Panc1 (cell line): Measurements from ENCODE around the gene GRIN2A. TPM values are rescaled to one million over a fixed set of nuclear protein-coding genes. Genes with fewer than 3 reads are reported as not detected.

ENCODE experiments used
- ATAC-seq: fragments of 200-7000 bp; cut with Tn5 transposase; 2 replicates; pipeline ENCODE4 v1.9.1; 2020; ENCODE audit warnings: mild to moderate bottlenecking, moderate library complexity
- BruUV-seq: library from RNA; stranded (reverse); fragments of 400-500 nt; replicated peaks from 2 replicates; lab custom pipeline; 2021; lab: Mats Ljungman, UMichigan
- CTCF ChIA-PET: fragments of 300-600 bp; sonication (Branson Sonifier 250); formaldehyde crosslinking; loops from one replicate; lab custom pipeline; 2022; ENCODE audit warnings: antibody characterized with exemption; lab: Charles Lee
- POLR2A ChIA-PET: fragments of 300-600 bp; sonication (Branson Sonifier 250); formaldehyde crosslinking; loops from one replicate; lab custom pipeline; 2022; ENCODE audit warnings: antibody characterized with exemption; lab: Charles Lee
- DNase-seq: peaks from one replicate; pipeline ENCODE4 v3.0.0-alpha.2; 2010; ENCODE audit warnings: low read depth, low spot score
- H3K27ac ChIP-seq: 2 replicates; pipeline ENCODE4 v1.5.1; 2011; ENCODE audit warnings: mild to moderate bottlenecking, low read length, inconsistent platforms
- H3K27me3 ChIP-seq: fragments of 200-500 bp; sonication (Bioruptor generic); 2 replicates; pipeline ENCODE4 v1.6.0; 2014; ENCODE audit warnings: low read length, inconsistent platforms; ENCODE audit not compliant: control insufficient read depth, insufficient read depth
- H3K36me3 ChIP-seq: fragments of 200-500 bp; sonication (Bioruptor generic); 2 replicates; pipeline ENCODE4 v1.5.1; 2014; ENCODE audit warnings: inconsistent platforms, mild to moderate bottlenecking, low read length, moderate library complexity; ENCODE audit not compliant: control insufficient read depth, insufficient read depth
- H3K4me1 ChIP-seq: 2 replicates; pipeline ENCODE4 v1.5.1; 2011; ENCODE audit warnings: inconsistent platforms, mild to moderate bottlenecking, low read length, moderate library complexity; ENCODE audit not compliant: control insufficient read depth, insufficient read depth
- H3K4me3 ChIP-seq, 2 experiments: 2 replicates each; pipeline ENCODE4 v1.5.1; 2011 to 2012; ENCODE audit warnings: low read depth in 2 of 2, low read length in 2 of 2, mild to moderate bottlenecking in 2 of 2, inconsistent platforms in 1 of 2, moderate library complexity in 1 of 2
- H3K9me3 ChIP-seq: fragments of 200-500 bp; sonication (Bioruptor generic); 2 replicates; pipeline ENCODE4 v1.5.1; 2014; ENCODE audit warnings: low read depth, mild to moderate bottlenecking, inconsistent platforms, low read length, moderate library complexity; ENCODE audit not compliant: control insufficient read depth, insufficient read depth
- POLR2AphosphoS5 ChIP-seq: IDR thresholded peaks from 2 replicates; pipeline ENCODE4 v1.6.1; 2012; ENCODE audit warnings: mild to moderate bottlenecking, low read depth, low read length, moderate library complexity
- SIN3A ChIP-seq: IDR thresholded peaks from 2 replicates; pipeline ENCODE4 v1.6.1; 2012; ENCODE audit warnings: low read depth, mild to moderate bottlenecking, low read length, moderate library complexity, borderline replicate concordance; ENCODE audit not compliant: insufficient read depth
- TCF7L2 ChIP-seq: IDR thresholded peaks from 2 replicates; pipeline ENCODE4 v1.6.1; 2011; ENCODE audit warnings: mild to moderate bottlenecking, low read depth, low read length, inconsistent platforms
- in situ Hi-C: cut with HindIII; loops from 2 replicates; pipeline ENCODE4 v1.10.0; 2016; ENCODE audit warnings: low sequenced_read_pairs, low pct_unique_long_range_greater_than_20kb
- intact Hi-C: fragments of 100-400 bp; cut with micrococcal nuclease; formaldehyde crosslinking; loops from one replicate; pipeline ENCODE4 v1.10.0; 2022; ENCODE audit not compliant: unreplicated experiment
- total RNA-seq: library from RNA; stranded (reverse); gene quantifications from one replicate; pipeline ENCODE4 v1.2.1, GENCODE V29; 2021; ENCODE audit not compliant: unreplicated experiment
- TF ChIP-seq, protein P1 (sequence below), 2 experiments: IDR thresholded peaks; 2 replicates each; pipeline ENCODE4 v1.6.1; 2011 to 2012; ENCODE audit warnings: low read depth in 2 of 2, control low read depth in 1 of 2, low read length in 1 of 2, mild to moderate bottlenecking in 1 of 2, moderate library complexity in 1 of 2; ENCODE audit not compliant: insufficient read depth in 1 of 2
- TF ChIP-seq, protein P2 (sequence below): fragments of 450-650 bp; IDR thresholded peaks from 2 replicates; pipeline ENCODE4 v1.5.1; 2017; ENCODE audit warnings: mild to moderate bottlenecking

Gene GRIN2A
- total RNA-seq, 1 experiment from 2014 or later = 12.3 TPM

DNA sequence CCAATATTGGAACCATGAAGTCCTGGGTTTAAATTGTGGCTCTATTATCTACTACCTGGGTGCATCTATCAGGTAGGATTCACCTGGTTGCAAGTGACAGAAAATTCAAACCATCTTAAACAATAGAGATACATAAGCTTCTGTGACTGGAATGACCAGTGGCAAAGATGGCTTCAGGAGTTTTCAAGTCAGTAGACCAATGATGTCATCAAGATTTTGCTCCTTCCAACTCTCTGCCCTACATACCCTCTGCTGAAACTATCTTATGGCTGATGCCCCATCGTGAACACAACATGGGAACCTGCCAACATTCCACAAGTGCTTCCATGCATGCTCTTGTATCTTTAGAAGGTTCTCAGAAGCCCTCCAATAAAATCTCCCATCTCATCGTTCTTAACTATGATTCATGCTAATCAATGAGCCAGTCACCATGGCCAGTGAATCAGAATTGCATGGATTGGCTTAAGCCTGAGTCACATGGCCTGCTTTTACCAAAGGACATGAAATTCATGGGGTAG is 180.9 kb downstream of the GRIN2A start:
- DNase-seq = no peak
- ATAC-seq = no peak
- POLR2A ChIA-PET = no interaction called here

DNA sequence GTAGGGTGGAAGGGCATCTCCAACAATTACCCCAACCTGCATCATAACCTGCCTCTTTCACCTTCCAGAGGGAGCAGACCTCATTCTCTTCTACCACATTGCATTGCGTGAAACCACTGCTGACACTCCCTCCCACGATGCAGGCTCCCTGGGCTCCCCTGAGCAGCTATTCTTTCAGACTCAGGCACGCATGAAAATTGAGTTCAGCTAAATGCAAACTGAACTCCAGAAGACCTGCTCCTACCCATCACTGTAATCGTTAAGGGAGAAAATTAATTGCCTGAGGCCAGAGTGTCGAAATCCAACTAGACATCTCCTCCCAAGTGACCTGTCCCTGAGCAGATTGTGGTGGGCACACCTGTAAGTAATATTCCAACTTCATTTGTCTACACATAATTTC is 186.0 kb downstream of the GRIN2A start:
- in situ Hi-C loops (no loop called here), intact Hi-C loops (no loop called here)
- TF ChIP-seq, protein P1, sequence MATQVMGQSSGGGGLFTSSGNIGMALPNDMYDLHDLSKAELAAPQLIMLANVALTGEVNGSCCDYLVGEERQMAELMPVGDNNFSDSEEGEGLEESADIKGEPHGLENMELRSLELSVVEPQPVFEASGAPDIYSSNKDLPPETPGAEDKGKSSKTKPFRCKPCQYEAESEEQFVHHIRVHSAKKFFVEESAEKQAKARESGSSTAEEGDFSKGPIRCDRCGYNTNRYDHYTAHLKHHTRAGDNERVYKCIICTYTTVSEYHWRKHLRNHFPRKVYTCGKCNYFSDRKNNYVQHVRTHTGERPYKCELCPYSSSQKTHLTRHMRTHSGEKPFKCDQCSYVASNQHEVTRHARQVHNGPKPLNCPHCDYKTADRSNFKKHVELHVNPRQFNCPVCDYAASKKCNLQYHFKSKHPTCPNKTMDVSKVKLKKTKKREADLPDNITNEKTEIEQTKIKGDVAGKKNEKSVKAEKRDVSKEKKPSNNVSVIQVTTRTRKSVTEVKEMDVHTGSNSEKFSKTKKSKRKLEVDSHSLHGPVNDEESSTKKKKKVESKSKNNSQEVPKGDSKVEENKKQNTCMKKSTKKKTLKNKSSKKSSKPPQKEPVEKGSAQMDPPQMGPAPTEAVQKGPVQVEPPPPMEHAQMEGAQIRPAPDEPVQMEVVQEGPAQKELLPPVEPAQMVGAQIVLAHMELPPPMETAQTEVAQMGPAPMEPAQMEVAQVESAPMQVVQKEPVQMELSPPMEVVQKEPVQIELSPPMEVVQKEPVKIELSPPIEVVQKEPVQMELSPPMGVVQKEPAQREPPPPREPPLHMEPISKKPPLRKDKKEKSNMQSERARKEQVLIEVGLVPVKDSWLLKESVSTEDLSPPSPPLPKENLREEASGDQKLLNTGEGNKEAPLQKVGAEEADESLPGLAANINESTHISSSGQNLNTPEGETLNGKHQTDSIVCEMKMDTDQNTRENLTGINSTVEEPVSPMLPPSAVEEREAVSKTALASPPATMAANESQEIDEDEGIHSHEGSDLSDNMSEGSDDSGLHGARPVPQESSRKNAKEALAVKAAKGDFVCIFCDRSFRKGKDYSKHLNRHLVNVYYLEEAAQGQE (IDR thresholded peaks at IDR 0.05; ENCODE audit: insufficient read depth in 1 of 2, low read depth in 2 of 2, low read length in 1 of 2) = no peak
- TF ChIP-seq TCF7L2 (no peak), SIN3A (no peak), POLR2AphosphoS5 (no peak)
- TF ChIP-seq, protein P2, sequence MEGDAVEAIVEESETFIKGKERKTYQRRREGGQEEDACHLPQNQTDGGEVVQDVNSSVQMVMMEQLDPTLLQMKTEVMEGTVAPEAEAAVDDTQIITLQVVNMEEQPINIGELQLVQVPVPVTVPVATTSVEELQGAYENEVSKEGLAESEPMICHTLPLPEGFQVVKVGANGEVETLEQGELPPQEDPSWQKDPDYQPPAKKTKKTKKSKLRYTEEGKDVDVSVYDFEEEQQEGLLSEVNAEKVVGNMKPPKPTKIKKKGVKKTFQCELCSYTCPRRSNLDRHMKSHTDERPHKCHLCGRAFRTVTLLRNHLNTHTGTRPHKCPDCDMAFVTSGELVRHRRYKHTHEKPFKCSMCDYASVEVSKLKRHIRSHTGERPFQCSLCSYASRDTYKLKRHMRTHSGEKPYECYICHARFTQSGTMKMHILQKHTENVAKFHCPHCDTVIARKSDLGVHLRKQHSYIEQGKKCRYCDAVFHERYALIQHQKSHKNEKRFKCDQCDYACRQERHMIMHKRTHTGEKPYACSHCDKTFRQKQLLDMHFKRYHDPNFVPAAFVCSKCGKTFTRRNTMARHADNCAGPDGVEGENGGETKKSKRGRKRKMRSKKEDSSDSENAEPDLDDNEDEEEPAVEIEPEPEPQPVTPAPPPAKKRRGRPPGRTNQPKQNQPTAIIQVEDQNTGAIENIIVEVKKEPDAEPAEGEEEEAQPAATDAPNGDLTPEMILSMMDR = no peak
- H3K4me3 ChIP-seq = no peak overlapping the region
- no TSS peak for BruUV-seq
- H3K4me1 ChIP-seq = no peaks in the 10 kb centered on the region
- H3K9me3 ChIP-seq = no peaks in the 10 kb centered on the region
- no peaks in the 10 kb centered on the region for H3K36me3 ChIP-seq
- no peak overlapping the region for H3K27ac ChIP-seq
- ATAC-seq = no peak
- ChIA-PET CTCF (no interaction called here), POLR2A (interaction anchor here (0.6 kb wide), 1 partner anchor 768 kb away, joined by 3 read pairs; no protein-coding TSS in a partner anchor)
- DNase-seq = no peak
- H3K27me3 ChIP-seq = no peaks in the 10 kb centered on the region

More for the DNA sequence above, 180.9 kb downstream of the GRIN2A start:
- Histone ChIP-seq H3K27ac (no peak overlapping the region), H3K9me3 (no peaks in the 10 kb centered on the region; the same call in 1 of the 2 replicates), H3K4me1 (no peaks in the 10 kb centered on the region), H3K4me3 (no peak overlapping the region), H3K36me3 (no peaks in the 10 kb centered on the region), H3K27me3 (no peaks in the 10 kb centered on the region)
- no TSS peak for BruUV-seq
- in situ Hi-C loops = no loop called here
- TF ChIP-seq, protein P2 = no peak
- TF ChIP-seq, protein P1 (IDR thresholded peaks at IDR 0.05; ENCODE audit: insufficient read depth in 1 of 2, low read depth in 2 of 2, low read length in 1 of 2) = no peak
- no peak for TF ChIP-seq TCF7L2
- no peak for TF ChIP-seq POLR2AphosphoS5
- no peak for TF ChIP-seq SIN3A
- intact Hi-C loops = no loop called here
- CTCF ChIA-PET = no interaction called here
